NCI-H524 (cell line): ENCODE results near the gene SLC1A5.
"Not testable (repeated sequence)": the region's sequence is repeated elsewhere in the genome, so short reads cannot be mapped to it uniquely, and the experiment has no call there.

Source experiments
- DNase-seq, 2 experiments: peaks; one replicate each; lab custom pipeline; 2025; lab: John Stamatoyannopoulos, UW

The SLC1A5 gene

DNA sequence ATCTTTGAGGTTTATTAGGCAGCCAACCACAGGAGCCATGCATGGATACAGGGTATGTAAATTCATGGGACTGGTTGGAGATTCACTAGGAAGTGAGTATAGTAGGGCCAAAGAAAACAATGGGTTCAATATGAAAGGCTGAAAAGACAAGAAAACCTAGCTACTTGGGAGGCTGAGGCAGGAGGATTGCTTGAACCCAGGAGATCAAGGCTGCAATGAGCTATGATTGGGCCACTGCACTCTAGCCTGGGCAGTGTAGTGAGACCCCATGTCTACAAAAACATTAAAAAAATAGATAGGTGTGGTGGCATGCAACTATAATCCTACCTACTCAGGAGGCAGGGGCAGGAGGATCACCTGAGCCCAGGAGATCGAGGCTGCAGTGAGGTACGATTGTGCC is 10.3 kb upstream of the SLC1A5 start:
- DNase-seq, result no peak

DNA sequence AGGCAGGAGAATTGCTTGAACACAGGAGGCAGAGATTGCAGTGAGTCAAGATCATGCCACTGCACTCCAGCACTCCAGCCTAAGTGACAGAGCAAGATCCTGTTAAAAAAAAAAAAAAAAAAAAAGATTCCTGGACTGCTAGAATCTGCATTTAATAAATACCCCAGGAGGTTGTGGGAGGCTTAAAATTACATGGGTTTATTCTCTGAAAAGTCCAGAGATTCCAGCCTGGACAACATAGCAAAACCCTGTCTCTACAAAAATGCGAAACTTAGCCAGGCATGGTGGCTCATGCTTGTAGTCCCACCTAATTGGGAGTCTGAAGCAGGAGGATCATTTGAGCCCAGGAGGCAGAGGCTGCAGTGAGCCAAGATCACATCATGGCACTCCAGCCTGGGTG is 9.5 kb upstream of the SLC1A5 start:
- DNase-seq, result no peak

DNA sequence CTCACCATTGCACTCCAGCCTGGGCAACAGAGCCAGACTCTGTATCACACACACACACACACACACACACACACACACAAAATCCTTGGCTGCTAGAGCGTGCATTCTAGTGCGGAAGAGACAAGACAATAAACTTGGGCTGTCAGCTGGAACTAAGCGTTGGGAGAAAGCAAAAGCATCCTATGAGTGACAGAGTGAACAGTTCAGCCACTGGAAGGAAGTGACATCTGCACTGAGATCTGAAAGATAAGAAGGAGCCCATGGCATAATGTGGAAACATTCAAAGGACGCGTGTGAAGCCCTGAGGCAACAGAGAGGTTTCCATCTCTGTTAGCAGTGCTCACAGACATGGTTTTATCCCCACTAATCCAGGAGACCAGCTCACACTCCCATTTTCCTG is 3.5 kb upstream of the SLC1A5 start:
- DNase-seq, result no peak

DNA sequence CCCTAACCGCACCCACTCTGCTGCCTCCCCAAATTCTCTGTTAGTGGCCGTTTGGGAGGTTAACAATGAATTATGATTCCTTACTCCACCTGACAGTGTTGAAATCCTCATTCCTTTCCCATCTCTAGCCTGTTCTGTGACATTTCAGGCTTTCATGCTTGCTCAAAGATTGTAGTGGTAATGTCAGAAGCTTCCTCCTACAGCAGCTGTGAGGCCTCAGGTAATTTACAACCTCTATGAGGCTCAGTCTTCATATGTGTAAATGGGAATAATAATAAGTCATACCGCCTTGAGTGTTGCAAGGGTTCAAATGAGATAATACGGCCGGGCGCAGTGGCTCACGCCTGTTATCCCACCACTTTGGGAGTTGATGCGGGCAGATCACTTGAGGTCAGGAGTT is 977 bp upstream of the SLC1A5 start:
- no peak for DNase-seq

DNA sequence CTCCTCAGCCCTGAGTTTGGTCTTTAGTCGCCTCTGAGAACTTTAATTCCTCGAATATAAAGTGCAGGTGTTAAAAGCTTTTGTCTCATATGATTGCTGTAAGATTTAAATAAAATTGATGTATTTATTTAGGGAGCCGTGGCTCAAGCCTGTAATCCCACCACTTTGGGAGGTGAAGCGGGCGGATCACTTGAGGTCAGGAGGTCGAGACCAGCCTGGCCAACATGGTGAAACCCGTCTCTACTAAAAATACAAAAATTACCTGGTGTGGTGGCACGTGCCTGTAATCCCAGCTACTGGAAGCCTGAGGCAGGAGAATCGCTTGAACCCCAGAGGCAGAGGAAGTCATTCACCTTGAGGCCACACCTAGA is 559 bp upstream of the SLC1A5 start:
- DNase-seq, result no peak

DNA sequence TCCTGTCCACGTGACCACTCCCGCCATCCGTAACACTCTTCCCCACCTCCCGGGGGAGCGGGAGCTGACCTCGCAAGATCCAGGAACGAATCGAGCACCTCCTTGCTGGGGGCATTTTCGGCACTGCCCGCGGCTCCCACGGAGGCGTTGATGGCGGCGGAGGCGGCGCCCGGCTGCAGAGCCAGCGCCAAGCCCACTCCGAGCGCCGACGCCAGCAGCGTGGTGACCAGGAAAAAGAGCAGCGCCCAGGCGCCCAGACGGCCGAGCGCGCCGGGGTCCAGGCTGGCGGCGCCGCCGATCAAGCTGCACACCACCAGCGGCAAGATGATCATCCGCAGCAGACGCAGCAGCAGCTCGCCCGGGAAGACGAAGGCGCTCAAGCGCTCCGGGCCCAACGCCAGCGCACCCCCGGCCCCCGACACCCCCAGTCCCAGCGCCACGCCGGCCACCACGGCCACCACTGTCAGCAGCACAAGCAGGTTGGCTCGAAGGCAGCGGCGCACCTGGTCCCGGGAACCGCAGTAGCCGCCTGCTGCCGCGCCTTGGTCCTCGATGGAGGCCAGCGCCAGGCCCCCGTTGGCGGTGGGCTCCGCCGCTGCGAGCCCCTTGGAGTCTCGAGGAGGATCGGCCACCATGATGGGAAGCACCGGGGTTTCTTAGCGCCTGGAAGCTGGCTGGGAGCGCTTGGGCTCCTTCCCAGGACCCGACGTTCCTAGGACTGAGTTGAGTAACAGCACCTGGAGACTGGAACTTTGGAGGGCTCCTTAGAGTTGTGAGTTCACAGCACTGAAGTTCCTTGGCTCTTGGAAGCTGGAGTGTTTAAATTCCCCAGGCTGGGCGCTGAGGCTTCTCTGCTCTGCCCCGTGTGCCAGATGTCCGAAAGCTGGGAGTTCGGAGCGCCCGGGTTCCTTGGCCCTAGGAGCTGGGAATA is 798 bp downstream of the SLC1A5 start:
- DNase-seq, result peak; percentile 41 to 59

DNA sequence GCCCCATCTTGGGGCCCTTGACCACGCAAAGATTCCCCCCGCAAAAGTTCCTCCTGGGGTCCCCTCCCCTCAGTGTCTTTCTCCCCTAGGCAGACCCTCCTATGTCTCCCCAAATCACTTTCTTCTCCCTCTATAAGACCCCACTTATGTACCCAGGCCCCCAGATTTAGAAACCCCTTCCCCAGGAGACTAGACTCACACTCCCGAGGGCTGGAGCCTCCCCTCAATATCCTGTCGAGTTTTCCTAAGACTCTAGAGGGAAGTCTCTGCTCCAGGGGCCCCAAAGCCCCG is 1.4 kb downstream of the SLC1A5 start:
- no peak for DNase-seq

DNA sequence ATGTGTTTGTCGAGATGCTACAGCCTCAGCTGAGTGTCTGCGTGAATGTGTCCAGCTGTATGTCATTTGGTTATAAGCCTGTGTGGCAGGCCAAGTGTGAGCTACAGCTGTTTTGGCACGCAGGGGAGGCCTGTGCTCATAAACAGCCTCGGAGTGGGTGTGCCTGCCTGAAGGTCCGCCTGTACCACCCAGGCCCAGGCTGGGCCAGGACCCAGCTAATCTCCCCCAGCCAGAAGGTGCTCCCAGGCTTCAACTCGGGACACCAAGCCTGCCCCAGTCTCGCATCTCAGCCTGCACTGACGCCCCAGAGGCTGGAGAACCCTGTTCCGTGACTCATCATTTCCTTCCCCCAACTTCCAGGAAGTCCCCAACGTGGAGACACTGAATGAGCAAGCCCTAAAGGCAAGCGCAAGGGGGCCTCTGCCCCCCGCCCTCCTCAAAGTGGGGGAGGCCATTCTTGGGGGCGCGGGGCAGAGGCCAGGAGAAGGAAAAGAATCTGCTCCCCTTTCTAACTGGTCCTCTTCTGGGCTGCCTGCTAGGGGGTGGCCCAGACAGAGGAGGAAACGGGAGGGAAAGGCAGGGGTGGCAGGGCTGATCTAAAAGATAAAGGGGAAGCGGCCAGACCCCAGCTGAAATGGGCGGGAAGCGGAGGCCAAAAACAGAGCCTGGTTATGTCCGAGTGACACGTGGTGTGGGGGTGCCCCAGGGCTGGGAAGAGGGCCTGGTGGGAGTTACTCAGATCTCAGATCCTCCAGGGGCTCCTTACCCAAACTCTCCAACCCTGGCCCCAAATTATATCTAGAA is 2.0 kb downstream of the SLC1A5 start:
- peak; percentile 47 to 70 for DNase-seq

DNA sequence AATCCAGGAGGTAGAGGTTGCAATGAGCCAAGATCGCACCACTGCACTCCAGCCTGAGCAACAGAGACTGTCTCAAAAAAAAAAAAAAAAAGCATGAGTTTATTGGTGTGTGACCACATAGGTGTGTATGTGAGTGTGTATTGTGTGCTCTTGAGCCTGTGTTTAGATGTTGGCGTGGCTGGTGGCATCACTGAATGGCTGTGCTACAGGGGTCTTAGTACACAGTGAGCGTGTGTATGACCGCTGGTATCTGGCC is 2.5 kb downstream of the SLC1A5 start:
- no peak for DNase-seq

DNA sequence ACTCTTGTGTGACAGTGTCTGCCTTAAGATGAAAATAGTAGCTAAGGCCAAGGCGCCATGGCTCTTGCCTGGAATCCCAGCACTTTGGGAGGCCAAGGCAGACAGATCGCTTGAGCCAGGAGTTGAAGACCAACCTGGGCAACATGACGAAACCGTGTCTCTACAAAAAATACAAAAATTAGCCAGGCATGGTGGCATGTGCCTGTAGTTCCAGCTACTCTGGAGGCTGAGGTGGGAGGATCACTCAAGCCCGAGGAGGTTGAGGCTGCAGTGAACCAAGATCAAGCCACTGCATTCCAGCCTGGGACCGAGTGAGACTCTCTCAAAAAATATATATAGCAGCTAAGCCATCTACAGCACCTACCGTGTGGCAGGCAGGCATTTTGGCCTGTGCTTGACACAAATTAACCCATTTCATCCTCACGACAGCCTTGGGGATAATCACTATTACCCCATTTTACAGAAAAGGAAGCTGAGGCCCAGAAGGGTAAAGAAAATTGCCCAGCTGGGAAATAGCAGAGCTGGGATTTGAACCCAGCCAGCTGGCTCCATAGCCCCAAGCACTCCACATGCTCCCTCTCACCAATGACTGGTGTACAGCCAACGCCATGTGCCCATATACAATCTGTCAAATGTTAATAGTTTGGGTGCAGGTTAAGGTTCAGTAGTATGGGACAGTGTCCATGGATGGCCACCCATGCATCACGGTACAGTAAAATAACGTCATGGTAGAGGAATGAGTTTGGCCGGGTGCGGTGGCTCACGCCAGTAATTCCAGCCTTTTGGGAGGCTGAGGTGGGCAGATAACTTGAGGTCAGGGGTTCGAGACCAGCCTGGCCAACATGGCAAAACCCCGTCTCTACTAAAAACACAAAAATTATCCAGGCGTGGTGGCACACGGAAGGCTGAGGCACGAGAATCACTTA is 3.1 kb downstream of the SLC1A5 start:
- DNase-seq, result no peak

DNA sequence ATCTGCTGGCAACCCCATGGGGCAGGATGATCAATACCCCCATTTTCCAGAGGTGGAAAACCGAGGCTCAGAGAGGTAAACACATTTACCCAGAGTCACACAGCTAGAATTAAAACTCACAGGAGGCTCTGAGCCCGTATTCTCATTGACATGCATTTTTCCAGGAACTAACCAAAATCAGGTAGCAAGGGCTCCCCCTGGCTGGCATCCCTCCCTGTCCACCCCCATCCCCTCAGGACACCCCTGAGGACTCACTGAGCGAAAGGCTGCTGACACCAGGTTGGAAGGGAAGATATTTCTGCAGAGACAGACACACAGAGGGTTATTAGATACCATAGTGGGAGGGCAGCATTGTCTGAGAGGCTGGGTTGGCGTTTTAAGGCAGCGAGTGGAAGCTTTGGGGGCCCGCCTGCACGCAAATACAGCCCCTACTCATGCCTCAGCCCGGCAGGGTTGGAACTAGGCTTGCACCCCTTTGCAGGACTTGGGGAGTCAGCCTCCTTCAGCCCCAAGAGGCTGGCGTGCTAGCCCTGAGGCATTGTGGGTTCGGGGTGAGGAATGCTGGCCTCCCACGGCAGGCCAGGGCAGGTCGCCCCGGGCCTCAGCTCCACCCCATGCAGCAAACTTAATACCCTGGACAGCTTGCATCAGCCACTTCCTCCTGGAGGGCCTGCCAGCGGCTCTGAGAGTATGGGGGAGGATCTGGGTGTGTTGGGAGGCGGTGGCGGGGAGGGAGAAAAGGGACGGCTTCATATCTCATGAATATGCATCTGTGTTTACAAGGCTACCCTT is 3.9 kb downstream of the SLC1A5 start:
- DNase-seq, result peak; percentile 62 to 75

DNA sequence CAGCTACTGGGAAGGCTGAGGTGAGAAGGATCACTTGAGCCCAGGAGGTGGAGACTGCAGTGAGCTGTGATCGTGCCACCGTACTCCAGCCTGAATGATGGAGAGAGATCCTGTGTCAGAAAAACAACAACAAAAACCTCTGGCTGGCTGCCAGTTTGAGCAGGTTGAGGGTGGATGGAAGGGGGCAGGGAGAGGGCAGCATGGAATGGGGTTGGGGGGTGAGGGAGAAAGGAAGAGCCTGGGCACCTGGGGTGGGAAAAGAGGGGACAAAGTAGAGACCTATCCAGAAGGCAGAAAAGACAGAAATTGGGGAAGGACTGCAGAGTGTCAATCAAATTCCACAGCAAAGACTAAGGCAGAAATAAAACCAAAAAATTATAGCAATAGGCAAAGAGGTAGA is 4.7 kb downstream of the SLC1A5 start:
- peak in 1 of 2 experiments; percentile 11 for DNase-seq

DNA sequence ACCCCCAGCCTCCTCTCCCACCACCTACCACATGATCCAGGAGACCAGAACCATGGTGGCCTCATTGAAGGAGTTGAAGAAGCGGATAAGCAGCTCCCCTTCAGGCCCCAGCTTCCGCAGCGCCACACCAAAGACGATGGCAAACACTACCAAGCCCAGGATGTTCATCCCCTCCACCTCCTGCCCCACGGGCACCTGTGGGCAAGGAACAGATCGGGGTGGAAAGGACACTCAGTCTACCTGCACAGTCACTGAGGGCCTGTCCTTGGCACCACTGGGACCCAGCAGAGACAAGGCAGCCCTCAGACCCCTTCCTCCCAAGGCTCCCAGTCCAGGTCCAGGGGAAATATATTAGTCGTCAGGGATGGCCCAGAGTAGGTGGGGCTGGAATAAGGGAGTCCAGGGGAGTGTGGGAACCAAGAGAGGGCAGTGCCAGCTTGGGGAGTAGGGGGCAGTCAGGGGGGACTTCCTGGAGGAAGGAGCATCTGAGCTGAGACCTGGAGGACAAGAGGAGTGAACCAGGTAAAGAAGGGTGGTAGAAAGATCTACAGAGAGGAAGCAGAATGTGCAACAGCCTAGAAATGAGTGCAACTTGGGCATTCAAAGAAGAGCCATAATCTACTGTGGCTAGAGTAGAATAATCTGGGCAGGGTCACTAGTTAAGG is 5.9 kb downstream of the SLC1A5 start:
- DNase-seq, result no peak

DNA sequence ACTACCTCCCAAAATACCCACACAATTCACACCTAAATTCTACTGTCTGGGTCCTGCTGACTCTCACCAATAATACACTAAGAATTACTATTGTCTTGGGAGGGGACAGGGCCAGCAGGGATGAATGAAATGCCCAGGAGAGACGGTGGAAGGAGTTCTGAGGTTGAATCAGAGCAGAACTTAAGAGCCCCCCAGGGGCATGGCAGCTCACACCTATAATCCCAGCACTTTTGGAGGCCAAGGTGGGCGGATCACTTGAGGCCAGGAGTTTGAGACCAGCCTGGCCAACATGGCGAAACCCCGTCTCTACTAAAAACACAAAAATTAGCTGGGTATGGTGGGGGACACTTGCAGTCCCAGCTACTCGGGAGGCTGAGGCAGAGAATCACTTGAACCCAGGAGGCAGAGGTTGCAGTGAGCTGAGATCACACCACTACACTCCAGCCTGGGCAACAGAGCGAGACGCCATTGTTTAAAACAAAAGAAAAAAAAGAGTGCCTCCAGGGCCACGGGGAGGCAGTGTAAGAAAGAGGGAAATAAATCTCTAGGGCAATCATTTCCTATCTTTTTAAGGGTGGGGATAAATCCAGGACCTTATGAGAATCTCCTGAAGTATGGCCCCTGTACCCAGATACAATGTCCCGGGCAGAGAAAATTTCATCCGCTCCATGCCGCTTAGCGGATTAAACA is 10.3 kb downstream of the SLC1A5 start:
- DNase-seq, result not testable (repeated sequence)

DNA sequence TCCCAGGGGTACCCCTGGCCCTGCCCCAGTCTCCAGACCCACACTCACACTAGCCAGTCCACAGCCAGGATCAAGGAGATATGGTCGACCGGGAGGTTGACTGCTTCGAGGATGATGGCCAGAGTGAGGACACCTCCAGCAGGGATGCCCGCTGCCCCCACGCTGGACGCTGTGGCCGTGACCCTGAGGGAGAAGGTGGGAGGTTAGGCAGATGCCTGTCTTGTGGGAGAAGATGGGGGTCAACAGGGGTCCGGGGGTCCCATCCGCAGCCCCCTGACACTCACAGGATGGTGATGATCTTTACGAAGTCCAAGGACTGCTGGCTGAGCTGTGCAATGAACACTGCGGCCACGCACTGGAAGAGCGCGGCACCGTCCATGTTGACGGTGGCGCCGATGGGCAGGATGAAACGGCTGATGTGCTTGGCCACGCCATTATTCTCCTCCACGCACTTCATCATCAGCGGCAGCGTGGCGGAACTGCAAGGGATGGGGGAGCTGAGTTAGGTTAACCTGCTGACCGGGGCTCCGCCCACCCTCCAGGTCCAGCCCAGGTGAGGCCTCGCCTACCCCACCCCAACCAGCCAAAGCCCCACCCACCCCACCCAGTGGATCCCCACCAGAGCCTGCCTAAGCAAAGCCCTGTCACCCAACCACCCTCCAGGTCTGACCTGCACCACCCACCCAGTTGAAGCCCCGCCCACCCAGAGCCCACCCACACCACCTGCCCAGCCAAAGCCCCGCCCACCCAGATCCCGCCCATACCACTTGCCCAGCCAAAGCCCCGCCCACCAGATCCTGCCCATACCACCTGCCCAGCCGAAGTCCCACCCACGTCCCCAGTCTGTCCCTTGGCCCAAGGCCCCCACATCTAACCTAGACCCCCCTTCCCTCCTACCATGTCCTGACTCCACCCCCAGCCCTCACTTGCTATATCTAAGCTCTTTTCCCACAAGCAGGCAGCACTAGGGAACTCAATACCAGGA is 11.2 kb downstream of the SLC1A5 start:
- DNase-seq, result no peak

DNA sequence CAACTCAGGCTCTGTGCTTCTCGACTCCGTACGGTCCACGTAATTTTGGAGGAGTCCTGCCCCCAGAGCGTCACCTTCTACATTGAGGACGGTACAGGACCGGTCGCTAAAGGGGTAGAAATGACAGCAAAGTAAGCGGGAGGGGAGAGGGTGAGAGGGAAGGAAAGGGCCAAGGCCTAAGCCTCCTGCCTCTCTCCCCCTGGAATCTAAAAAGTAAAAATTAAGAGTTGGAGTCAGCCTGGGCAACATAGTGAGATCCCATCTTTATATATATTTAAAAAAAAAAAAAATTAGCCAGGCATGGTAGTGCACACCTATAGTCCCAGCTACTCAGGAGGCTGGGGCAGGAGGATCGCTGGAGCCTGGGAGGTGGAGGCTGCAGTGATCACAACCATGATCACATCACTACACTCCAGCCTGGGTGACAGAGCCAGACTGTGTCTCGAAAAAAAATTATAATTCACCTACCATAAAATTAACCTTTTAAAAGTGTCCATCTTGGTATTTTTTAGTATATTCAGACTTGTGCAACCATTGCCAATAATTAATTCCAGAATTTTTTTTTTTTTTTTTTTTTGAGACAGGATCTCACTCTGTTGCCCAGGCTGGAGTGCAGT is 12.6 kb downstream of the SLC1A5 start:
- no peak for DNase-seq

DNA sequence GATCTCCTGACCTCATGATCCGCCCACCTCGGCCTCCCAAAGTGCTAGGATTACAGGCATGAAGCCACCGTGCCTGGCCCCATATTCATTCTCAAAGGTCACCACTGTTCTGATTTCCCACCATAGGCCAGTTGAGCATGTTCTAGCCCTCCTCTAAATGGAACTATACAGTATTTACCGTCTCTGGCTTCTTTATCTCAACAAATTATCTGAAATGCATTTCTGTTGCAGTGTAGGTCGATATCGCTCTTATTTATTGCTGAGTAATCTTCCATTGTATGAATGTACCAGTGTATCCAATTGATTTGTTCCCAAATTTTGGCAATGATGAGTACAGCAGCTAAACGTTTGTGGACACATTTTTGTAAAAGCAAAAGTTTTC is 15.4 kb downstream of the SLC1A5 start:
- DNase-seq, result no peak

DNA sequence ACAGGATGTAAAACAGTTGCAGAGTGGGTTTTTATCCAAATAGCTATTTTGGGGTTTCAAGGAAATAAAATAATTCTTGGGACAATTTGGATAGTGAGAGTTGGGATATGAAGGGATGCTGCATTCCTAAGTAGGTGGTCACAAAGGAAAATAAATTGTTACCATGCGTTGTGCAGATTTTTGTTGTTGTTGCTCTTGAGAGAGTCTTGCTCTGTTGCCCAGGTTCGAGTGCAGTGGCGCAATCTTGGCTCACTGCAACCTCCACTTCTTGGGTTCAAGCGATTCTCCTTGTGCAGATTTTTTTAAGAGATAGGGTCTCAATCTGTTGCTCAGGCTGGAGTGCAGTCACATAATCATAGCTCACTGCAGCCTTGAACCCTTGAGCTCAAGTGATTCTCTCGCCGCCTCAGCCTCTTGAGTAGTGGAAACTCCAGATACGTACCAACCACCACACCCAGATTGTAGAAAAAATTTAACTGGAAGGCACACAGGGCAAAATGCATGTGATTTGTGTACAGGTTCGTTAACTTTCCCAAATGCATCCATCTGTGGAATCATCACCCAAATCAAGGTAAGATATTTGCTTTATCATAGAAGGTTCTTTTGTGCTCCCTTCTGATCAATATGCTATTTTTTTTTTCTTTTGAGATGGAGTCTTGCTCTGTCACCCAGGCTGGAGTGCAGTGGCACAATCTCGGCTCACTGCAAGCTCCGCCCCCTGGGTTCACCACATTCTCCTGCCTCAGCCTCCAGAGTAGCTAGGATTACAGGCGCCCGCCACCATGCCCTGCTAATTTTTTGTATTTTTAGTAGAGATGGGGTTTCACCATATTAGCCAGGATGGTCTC is 16.0 kb downstream of the SLC1A5 start:
- DNase-seq, result no peak
